ENCODE measurements around the gene ELK3. TPM values are rescaled to one million over a fixed set of nuclear protein-coding genes. Genes with fewer than 3 reads are reported as not detected.

ELK3 gene
- polyA plus RNA-seq, 2 donors = 15.8 to 17.0 TPM

DNA sequence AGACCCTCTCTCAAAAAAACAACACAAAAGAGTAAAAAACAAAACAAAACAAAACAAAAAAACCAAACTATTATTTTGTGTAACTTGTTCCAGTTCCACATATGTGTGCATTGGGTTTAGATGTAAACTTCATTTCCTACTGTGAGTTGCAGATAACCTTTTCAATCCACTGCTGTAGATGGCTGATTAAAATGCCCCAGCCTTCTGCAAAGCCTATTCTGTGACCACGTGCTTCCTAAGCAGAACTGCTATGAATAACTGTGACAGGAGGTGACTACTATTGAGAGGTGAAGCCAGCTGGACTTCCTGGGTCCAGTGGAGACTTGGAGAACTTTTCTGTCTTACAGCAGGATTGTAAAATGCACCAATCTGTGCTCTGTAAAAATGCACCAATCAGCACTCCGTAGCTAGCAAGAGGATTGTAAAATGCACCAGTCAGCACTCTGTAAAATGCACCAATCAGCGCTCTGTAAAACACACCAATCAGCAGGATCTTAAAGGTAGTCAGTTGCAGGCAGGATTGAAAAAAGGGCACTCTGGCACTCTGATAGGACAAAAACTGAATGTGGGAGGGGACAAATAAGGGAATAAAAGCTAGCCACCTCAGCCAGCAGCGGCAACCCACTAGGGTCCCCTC is 10.3 kb upstream of the ELK3 start:
- H3K4me1 ChIP-seq (ENCODE audit: control insufficient read depth in 2 of 2, insufficient read depth in 2 of 2, low read length in 1 of 2) = no peaks in the 10 kb centered on the region
- H3K36me3 ChIP-seq (ENCODE audit: control insufficient read depth in 2 of 2, insufficient read depth in 2 of 2, low read length in 1 of 2) = no peaks in the 10 kb centered on the region
- H3K27ac ChIP-seq (ENCODE audit: low read depth in 2 of 2, low read length in 1 of 2) = no peak overlapping the region
- H3K27me3 ChIP-seq (ENCODE audit: control insufficient read depth in 1 of 2, insufficient read depth in 2 of 2, low read length in 2 of 2) = no peaks in the 10 kb centered on the region
- no peak overlapping the region for H3K4me3 ChIP-seq (ENCODE audit: low read depth in 1 of 2, low read length in 2 of 2)
- 85 to 92% methylated on average over 4 of the region's 4 CpGs for WGBS, 2 donors
- no peaks in the 10 kb centered on the region for H3K9me3 ChIP-seq (ENCODE audit: control insufficient read depth in 2 of 2, insufficient read depth in 1 of 2, low read depth in 1 of 2, low read length in 1 of 2)

DNA sequence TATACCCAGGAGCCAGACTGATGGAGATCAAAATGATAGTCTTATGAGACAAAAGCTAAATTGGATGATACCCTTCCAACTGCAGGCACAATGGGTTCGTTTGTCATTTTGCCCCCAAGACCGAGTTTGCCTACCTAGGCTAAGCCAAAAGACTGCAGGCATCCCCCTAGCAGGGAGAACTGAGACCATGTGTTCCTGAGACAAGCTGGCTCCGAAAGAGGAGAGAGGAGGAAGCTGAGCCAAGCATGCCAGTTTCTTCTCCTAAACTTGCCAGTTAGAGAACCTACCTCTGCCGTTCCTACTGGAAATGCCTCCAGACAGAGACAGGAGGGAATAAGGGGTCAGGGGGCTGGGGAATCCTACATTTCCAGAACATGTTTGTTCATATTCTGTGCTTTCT is 8.3 kb upstream of the ELK3 start:
- Histone ChIP-seq H3K27me3 (ENCODE audit: control insufficient read depth in 1 of 2, insufficient read depth in 2 of 2, low read length in 2 of 2) (no peaks in the 10 kb centered on the region), H3K4me1 (ENCODE audit: control insufficient read depth in 2 of 2, insufficient read depth in 2 of 2, low read length in 1 of 2) (no peaks in the 10 kb centered on the region), H3K9me3 (ENCODE audit: control insufficient read depth in 2 of 2, insufficient read depth in 1 of 2, low read depth in 1 of 2, low read length in 1 of 2) (no peaks in the 10 kb centered on the region), H3K36me3 (ENCODE audit: control insufficient read depth in 2 of 2, insufficient read depth in 2 of 2, low read length in 1 of 2) (no peaks in the 10 kb centered on the region), H3K4me3 (ENCODE audit: low read depth in 1 of 2, low read length in 2 of 2) (no peak overlapping the region), H3K27ac (ENCODE audit: low read depth in 2 of 2, low read length in 1 of 2) (no peak overlapping the region)
- WGBS, 2 donors = 82 to 90% methylated on average over 4 of the region's 4 CpGs

DNA sequence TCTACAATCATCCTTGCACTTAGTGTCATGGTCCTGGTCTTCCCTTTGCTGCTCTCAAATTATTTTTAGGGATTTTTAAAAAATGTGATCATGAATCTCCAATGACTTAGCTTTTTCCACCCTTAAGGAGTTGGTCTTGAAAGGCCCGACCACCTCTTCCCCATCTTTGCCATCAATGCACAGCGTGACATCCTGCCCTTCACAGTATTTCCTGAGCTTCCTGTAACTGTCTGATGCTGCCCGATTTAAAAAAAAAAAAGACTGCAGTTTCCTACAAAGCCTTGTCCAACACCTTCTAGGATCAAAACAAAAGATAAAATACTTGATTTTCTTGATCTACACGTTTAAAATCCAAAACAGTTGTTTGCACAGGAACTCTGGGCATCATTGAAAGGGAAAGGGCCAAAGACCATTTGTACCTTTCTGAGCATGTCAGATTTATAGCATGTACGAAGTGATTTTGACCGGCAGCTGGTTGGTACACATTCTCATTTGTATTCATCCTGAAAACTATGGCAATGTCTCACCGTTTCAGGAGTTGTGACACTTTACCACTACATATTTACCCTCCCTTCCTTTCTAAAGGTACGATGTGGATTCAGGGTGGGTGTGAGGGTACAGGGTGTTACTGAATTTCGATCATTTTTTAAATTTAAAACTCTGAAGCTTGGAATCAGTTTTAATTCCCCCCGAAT is 7.4 kb upstream of the ELK3 start:
- Histone ChIP-seq H3K27ac (ENCODE audit: low read depth in 2 of 2, low read length in 1 of 2) (no peak overlapping the region), H3K4me1 (ENCODE audit: control insufficient read depth in 2 of 2, insufficient read depth in 2 of 2, low read length in 1 of 2) (no peaks in the 10 kb centered on the region), H3K27me3 (ENCODE audit: control insufficient read depth in 1 of 2, insufficient read depth in 2 of 2, low read length in 2 of 2) (no peaks in the 10 kb centered on the region), H3K4me3 (ENCODE audit: low read depth in 1 of 2, low read length in 2 of 2) (no peak overlapping the region), H3K9me3 (ENCODE audit: control insufficient read depth in 2 of 2, insufficient read depth in 1 of 2, low read depth in 1 of 2, low read length in 1 of 2) (no peaks in the 10 kb centered on the region), H3K36me3 (ENCODE audit: control insufficient read depth in 2 of 2, insufficient read depth in 2 of 2, low read length in 1 of 2) (no peaks in the 10 kb centered on the region)
- WGBS, 2 donors = 50 to 51% methylated on average over 10 of the region's 10 CpGs

DNA sequence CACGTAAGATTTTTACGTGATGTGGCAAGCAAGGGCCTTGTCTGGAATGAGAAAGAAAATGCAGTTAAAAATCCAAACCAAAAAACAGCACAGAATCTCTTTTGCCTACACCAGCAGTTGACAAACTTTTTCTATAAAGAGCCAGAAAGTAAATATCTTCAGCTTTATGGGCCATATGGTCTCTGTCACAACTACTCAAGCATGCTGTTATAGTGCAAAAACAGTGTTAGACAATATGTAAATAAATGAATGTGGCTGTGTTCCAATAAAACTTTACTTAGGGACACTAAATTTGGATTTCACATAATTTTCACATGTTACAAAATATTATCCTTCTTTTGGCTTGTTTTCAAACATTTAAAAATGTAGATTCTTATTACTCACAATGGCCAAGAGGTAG is 6.2 kb upstream of the ELK3 start:
- no peak overlapping the region for H3K27ac ChIP-seq (ENCODE audit: low read depth in 2 of 2, low read length in 1 of 2)
- no peaks in the 10 kb centered on the region for H3K4me1 ChIP-seq (ENCODE audit: control insufficient read depth in 2 of 2, insufficient read depth in 2 of 2, low read length in 1 of 2)
- 61 to 73% methylated on average over 2 of the region's 2 CpGs for WGBS, 2 donors
- no peaks in the 10 kb centered on the region for H3K27me3 ChIP-seq (ENCODE audit: control insufficient read depth in 1 of 2, insufficient read depth in 2 of 2, low read length in 2 of 2)
- H3K4me3 ChIP-seq (ENCODE audit: low read depth in 1 of 2, low read length in 2 of 2) = no peak overlapping the region
- no peaks in the 10 kb centered on the region for H3K36me3 ChIP-seq (ENCODE audit: control insufficient read depth in 2 of 2, insufficient read depth in 2 of 2, low read length in 1 of 2)
- no peaks in the 10 kb centered on the region for H3K9me3 ChIP-seq (ENCODE audit: control insufficient read depth in 2 of 2, insufficient read depth in 1 of 2, low read depth in 1 of 2, low read length in 1 of 2)

DNA sequence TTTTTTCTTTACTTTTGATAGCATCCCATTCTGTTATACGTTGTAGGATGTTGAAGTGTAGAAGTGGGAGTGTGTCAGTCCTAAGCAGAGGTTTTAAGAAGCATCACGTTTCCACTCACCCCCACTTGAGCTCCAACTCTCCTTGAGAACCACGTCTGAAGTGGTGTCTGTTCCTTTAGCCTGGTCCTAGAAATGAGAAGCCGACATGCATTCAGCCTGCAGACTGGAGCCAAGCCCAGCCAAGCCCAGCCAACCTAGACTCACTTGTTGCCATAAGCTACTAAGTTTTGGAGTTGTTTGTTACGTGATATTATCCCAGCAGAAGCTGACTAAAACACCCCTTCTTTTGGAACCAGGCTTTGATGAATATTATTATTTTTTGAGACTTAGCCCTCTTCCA is 4.4 kb upstream of the ELK3 start:
- Histone ChIP-seq H3K27me3 (ENCODE audit: control insufficient read depth in 1 of 2, insufficient read depth in 2 of 2, low read length in 2 of 2) (no peaks in the 10 kb centered on the region), H3K36me3 (ENCODE audit: control insufficient read depth in 2 of 2, insufficient read depth in 2 of 2, low read length in 1 of 2) (no peaks in the 10 kb centered on the region), H3K27ac (ENCODE audit: low read depth in 2 of 2, low read length in 1 of 2) (no peak overlapping the region), H3K9me3 (ENCODE audit: control insufficient read depth in 2 of 2, insufficient read depth in 1 of 2, low read depth in 1 of 2, low read length in 1 of 2) (no peaks in the 10 kb centered on the region), H3K4me1 (ENCODE audit: control insufficient read depth in 2 of 2, insufficient read depth in 2 of 2, low read length in 1 of 2) (peaks cover 0 to 2% of the 10 kb centered on the region in 2 donors), H3K4me3 (ENCODE audit: low read depth in 1 of 2, low read length in 2 of 2) (no peak overlapping the region)
- WGBS, 2 donors = 80 to 83% methylated on average over 5 of the region's 5 CpGs

DNA sequence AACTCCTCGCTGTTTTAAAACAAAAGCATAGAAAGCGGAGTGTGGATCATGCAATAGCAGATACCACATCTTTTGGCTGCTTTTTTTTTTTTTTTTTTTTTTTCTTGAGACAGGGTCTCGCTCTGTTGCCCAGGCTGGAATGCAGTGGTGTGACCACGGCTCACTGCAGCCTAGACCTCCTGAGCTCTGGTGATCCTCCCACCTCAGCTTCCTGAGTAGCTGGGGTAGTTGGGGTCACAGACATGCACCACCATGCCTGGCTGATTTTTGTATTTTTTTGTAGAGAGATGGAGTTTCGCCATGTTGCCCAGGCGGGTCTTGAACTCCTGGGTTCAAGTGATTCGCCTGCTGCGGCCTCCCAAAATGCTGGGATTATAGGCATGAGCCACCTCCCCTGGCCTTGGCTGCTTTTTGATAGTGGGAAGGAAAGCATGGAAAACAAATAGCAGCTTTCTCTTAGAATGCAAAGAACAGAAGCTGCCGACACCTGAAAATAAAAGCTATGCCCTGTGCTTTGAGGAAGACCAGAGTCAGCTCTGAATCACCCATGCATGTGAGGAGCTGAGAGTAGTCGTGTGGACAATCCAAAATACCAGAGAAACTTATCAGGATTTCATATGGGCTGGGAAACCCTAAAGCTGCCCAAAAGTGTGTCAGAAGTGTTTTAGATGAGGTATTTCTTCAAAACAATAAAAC is 3.6 kb upstream of the ELK3 start:
- WGBS, 2 donors = 82 to 84% methylated on average over 10 of the region's 10 CpGs
- no peaks in the 10 kb centered on the region for H3K27me3 ChIP-seq (ENCODE audit: control insufficient read depth in 1 of 2, insufficient read depth in 2 of 2, low read length in 2 of 2)
- H3K4me1 ChIP-seq (ENCODE audit: control insufficient read depth in 2 of 2, insufficient read depth in 2 of 2, low read length in 1 of 2) = peaks cover 0 to 2% of the 10 kb centered on the region in 2 donors
- H3K36me3 ChIP-seq (ENCODE audit: control insufficient read depth in 2 of 2, insufficient read depth in 2 of 2, low read length in 1 of 2) = no peaks in the 10 kb centered on the region
- H3K4me3 ChIP-seq (ENCODE audit: low read depth in 1 of 2, low read length in 2 of 2) = no peak overlapping the region
- peak overlapping the region in 1 of 2 donors; percentile 28 for H3K27ac ChIP-seq (ENCODE audit: low read depth in 2 of 2, low read length in 1 of 2)
- H3K9me3 ChIP-seq (ENCODE audit: control insufficient read depth in 2 of 2, insufficient read depth in 1 of 2, low read depth in 1 of 2, low read length in 1 of 2) = no peaks in the 10 kb centered on the region

DNA sequence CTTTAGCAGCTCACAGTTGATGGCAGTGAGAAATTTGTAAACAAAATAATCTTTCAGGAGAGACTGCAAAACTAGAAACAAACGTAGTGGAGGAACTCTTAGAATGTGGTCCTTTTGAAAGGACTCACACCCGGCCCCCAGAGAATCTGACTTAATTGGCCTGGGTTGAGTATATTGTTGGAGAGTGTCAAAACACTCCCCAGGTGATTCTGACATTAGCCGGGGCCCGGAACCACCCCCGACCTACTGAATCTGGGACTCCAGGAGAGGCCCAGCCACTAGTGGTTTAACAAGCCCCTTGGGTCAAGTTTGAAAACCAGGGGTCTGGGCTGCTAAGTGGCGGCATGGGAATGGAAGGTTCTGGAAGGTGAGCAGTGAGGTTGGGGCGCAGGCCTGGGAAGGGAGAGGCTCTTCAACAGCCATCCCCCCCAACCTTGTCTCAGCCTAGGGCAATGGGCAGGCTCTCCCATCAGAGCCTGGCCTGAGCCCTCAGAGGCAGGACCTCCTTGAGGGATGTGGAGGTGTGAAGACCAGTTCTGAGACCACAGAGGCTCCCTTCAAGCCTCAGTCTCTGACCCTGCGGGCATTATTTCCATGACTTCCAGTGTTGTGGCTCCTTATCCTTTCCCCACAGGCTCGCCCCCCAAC is 1.1 kb upstream of the ELK3 start:
- H3K27me3 ChIP-seq (ENCODE audit: control insufficient read depth in 1 of 2, insufficient read depth in 2 of 2, low read length in 2 of 2) = no peaks in the 10 kb centered on the region
- no peak overlapping the region for H3K4me3 ChIP-seq (ENCODE audit: low read depth in 1 of 2, low read length in 2 of 2)
- 69 to 73% methylated on average over 9 of the region's 9 CpGs for WGBS, 2 donors
- no peaks in the 10 kb centered on the region for H3K9me3 ChIP-seq (ENCODE audit: control insufficient read depth in 2 of 2, insufficient read depth in 1 of 2, low read depth in 1 of 2, low read length in 1 of 2)
- H3K4me1 ChIP-seq (ENCODE audit: control insufficient read depth in 2 of 2, insufficient read depth in 2 of 2, low read length in 1 of 2) = peaks cover 2% of the 10 kb centered on the region in 2 donors
- no peaks in the 10 kb centered on the region for H3K36me3 ChIP-seq (ENCODE audit: control insufficient read depth in 2 of 2, insufficient read depth in 2 of 2, low read length in 1 of 2)
- H3K27ac ChIP-seq (ENCODE audit: low read depth in 2 of 2, low read length in 1 of 2) = peak overlapping the region; percentile 96 to 97

DNA sequence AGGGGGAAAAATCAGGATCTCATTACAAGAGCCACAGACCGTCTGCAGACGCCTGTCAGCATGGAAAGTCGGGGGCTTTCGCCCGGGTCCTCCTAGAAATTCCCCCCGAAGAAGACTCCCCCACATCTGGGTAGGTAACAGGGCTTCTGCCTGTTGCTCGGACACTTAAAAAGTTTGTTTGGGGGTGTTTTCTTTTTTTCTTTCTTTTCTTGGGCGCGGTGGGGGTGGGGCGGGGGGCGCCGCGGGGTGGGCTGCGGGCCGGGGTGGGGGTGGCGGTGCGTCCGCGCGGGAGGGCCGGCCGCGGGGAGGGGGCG is 358 bp downstream of the ELK3 start:
- Histone ChIP-seq H3K27ac (ENCODE audit: low read depth in 2 of 2, low read length in 1 of 2) (peak overlapping the region; percentile 97 to 98), H3K9me3 (ENCODE audit: control insufficient read depth in 2 of 2, insufficient read depth in 1 of 2, low read depth in 1 of 2, low read length in 1 of 2) (no peaks in the 10 kb centered on the region), H3K4me1 (ENCODE audit: control insufficient read depth in 2 of 2, insufficient read depth in 2 of 2, low read length in 1 of 2) (peaks cover 2% of the 10 kb centered on the region in 2 donors), H3K4me3 (ENCODE audit: low read depth in 1 of 2, low read length in 2 of 2) (peak overlapping the region; percentile 98 to 100), H3K36me3 (ENCODE audit: control insufficient read depth in 2 of 2, insufficient read depth in 2 of 2, low read length in 1 of 2) (no peaks in the 10 kb centered on the region), H3K27me3 (ENCODE audit: control insufficient read depth in 1 of 2, insufficient read depth in 2 of 2, low read length in 2 of 2) (no peaks in the 10 kb centered on the region)
- 0 to 1% methylated on average over 20 to 23 of the region's 24 CpGs for WGBS, 2 donors

DNA sequence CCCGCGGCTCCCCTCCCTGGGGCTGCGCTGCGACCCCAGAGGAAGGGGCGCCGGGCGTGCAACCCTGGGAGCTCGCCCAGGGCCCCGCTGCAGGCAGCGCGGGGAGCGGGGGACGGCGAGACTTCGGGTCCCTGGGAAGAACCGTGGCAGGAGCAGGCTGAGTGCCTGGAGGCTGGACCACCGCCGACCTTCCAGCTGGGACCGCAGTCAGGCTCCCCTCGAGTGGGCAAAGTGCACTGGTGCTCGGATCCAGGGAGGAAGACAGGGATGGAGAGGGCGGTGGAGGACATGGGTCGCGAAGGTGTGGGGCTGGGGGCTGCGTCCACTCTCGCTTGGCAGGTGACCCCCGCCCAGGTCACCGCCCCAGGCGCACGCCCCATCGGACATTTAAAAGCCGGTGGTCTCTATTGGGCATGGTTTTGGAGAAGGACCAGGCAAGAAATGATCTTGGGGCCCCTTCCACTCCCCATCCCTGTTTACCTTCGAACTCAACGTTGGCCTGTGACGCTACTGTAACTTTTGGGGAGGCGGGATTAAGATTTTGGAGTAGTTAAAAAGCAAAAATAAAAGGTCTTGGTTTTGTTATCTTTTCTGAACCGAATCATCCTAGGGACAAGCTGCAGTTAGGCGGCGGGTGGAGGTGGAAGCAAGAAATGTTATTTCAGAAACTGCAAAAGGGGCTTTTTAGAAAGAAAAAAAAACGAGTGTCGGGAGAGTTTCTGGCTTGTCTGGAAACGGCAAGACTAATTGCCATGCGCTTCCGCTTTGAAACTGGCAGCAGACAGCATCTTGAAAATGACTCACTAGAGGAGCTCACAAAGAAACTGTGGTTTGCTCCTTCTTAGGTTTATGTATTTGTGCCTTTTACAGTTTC is 1.0 kb downstream of the ELK3 start:
- Histone ChIP-seq H3K4me1 (ENCODE audit: control insufficient read depth in 2 of 2, insufficient read depth in 2 of 2, low read length in 1 of 2) (peaks cover 2% of the 10 kb centered on the region in 2 donors), H3K9me3 (ENCODE audit: control insufficient read depth in 2 of 2, insufficient read depth in 1 of 2, low read depth in 1 of 2, low read length in 1 of 2) (no peaks in the 10 kb centered on the region), H3K4me3 (ENCODE audit: low read depth in 1 of 2, low read length in 2 of 2) (peak overlapping the region; percentile 98 to 100), H3K36me3 (ENCODE audit: control insufficient read depth in 2 of 2, insufficient read depth in 2 of 2, low read length in 1 of 2) (no peaks in the 10 kb centered on the region), H3K27ac (ENCODE audit: low read depth in 2 of 2, low read length in 1 of 2) (peak overlapping the region; percentile 97 to 98), H3K27me3 (ENCODE audit: control insufficient read depth in 1 of 2, insufficient read depth in 2 of 2, low read length in 2 of 2) (no peaks in the 10 kb centered on the region)
- 0 to 1% methylated on average over 38 to 44 of the region's 44 CpGs for WGBS, 2 donors

Data from esophagus (tissue), 2 donors.